ENCODE results near the gene TOLLIP.
"Not testable (repeated sequence)": the region's sequence is repeated elsewhere in the genome, so short reads cannot be mapped to it uniquely, and the experiment has no call there.

TOLLIP gene

DNA sequence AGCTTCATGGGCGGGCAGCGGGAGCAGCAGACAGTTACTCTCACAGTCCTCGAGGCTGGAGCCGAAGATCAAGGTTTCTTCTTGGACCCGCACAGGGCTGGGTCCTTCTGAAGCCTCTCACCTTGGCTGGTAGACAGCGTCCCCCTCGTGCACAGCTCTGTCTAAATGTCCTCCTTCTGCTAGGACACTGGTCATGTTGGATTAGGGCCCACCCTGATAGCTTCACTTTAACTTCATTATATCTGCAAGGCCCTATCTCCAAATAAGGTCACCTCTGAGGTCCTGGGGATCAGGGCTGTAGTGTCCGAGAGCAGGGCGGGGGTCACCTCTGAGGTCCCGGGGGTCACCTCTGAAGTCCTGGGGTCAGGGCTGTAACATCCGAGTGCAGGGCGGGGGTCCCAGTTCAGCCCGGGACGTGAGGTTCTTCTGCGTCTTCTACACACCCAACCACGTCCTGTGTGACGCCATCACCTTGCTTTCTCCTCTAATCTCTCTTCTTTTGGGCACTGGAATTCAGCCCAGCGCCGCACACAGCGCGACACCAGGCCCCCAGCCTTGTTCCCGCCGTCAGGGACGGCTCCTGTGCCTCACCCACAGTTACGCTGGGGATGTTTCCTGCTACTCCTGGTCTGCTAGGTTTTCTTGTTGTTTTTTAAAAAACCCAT, 34.1 kb upstream of the TOLLIP start:
- no peak for DNase-seq

DNA sequence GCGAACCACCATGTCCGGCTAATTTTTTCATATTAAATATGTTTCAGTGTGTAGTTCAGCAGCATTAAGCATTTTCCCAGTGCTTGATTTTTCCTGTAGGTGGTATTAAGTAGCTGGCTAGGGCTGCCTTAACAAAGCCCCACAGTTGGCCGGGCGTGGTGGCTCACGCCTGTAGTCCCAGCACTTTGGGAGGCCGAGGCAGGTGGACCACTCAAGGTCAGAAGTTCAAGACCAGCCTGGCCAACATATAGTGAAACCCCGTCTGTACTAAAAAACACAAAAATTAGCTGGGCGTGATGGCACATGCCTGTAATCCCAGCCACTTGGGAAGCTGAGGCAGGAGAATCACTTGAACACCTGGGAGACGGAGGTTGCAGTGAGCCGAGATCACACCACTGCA, 33.5 kb upstream of the TOLLIP start:
- no peak for DNase-seq

- DNase-seq = no peak
Measured at GRCh38 chr11:1341928-1342524, 32.6 kb upstream of the TOLLIP start.

DNA sequence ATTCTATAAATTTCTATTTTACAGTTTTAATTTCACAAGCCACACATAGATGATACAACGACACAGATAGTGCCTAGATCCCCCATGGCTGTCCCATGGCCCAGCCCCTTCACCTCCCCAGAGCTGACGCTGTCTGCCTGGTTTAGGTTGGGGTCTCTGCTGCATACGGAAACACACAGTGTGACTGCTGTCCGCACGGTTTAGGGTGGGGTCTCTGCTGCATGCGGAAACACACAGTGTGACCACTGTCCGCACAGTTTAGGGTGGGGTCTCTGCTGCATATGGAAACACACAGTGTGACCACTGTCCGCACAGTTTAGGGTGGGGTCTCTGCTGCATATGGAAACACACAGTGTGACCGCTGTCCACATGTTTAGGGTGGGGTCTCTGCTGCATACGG, 31.8 kb upstream of the TOLLIP start:
- DNase-seq = not testable (repeated sequence)

- DNase-seq = no peak
Measured at GRCh38 chr11:1340111-1340510, 30.7 kb upstream of the TOLLIP start.

DNA sequence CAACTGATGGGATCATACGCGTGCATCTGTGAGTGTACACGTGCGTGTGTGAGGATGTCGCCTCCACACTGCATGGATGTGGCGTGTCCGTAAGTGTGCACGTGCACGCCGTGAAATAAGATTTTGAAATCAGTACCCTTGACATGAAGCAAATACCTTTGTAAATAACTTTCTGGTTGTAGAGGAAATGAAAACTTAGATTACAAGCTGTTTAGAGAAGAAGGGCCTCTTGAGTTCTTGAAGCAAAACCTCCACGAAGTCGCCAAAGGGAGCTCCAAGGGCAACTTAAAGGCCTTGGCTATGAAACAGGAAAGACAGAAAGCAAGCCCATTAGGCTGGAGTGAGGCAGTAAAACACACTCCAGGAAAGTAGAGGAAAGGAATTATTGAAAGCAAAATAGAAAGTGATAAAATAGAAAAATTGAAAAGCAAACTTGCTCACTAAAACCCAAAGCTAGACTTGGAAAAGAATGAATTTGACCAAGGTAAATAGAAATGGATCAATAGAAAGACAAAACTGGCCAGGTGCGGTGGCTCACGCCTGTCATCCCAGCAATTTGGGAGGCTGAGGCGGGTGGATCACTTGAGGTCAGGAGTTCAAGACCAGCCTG, 29.7 kb upstream of the TOLLIP start:
- DNase-seq = no peak

- DNase-seq = no peak
Measured at GRCh38 chr11:1338201-1339065, 29.0 kb upstream of the TOLLIP start.

DNA sequence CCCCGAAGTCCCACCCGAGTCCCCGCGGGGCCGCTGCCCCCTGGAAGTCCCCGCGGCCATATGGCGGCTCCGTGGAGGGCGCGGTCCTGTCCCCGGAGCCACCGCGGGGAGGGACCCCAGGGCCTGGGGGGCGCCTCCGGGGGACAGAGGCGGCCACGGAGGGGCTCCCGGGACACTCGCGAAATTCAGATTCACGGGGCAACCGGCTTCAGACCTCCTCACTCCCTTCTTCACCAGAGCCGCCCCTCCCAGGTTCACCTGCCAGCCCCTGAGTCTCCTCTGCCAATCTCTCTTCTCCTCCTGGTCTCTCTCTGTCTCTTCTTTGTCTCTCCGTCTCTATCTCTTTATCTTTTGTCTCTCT, 28.2 kb upstream of the TOLLIP start:
- no peak for DNase-seq

GRCh38 chr11:1336836-1337646, 27.6 kb upstream of the TOLLIP start:
- DNase-seq = peak; percentile 46

- peak; percentile 47 for DNase-seq
Measured at GRCh38 chr11:1335811-1336761, 26.7 kb upstream of the TOLLIP start.

- DNase-seq = no peak
Measured at GRCh38 chr11:1335264-1335810, 25.9 kb upstream of the TOLLIP start.

DNA sequence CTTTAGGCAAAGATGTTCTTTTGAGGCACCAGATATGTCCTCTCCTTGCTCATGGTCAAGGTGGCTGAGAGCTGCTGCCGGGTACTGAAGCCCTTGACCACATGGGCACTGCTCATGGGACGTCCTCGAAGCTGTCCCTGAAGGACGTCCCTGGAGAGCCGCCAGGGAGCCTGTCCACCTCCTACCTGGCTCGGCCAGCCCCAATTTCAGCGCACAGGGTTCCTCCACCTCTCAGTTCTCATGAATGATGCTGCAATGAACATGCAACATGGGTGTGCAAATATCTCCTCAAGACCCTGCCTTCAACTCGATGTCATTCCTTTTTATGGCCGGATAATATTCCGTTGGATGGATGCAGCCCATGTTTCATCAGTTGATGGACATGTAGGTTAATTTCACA, 24.4 kb upstream of the TOLLIP start:
- no peak for DNase-seq

DNA sequence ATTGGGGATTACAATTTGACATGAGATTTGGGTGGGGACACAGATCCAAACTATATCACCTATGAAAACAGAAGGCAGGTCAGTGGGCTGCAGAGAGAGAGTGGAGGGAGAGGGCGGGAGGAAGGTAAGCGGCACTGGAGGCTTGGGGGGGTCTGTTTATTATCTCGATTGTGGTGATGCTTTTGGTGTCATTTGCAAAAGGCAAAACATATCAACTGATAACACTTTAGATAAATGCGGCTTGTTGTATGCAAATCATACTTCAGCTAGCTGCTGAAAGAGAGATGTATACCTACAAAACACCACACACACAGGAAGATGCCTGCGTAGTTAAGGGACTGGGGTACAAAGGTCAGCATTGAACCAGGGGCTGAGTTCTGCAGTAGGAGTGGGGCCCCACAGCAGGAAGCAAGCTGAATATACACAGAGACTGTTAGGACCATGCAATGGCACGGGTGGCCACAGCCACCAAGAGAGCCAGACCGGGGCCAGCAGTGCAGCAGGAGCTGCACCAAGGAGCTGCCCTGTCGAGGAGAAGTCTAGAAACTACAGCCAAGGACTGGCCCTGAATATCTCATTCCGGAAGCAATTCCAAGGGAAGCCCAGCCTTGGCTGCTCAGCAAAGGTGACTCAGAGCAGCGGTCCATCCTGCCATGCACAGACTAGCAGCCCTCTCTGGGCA, 23.8 kb upstream of the TOLLIP start:
- DNase-seq = no peak

DNA sequence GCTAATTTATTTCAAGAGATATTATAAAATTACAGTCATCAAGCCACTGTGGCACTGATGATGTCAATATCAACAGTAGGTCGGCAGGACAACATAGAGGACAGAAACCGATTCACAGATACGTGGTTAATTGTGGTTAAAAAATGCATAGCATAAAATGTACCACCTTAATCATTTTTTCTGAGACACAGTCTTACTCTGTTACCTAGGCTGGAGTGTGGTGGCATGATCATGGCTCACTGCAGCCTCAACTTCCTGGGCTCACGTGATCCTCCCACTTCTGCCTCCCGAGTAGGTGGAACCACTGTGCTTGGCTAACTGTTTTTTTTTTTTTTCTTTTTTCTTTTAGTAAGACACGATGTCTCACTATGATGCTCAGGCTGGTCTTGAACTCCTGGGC, 21.0 kb upstream of the TOLLIP start:
- no peak for DNase-seq

- DNase-seq = no peak
Measured at GRCh38 chr11:1327064-1327460, 17.6 kb upstream of the TOLLIP start.

GRCh38 chr11:1326435-1327063, 17.1 kb upstream of the TOLLIP start:
- DNase-seq = no peak

DNA sequence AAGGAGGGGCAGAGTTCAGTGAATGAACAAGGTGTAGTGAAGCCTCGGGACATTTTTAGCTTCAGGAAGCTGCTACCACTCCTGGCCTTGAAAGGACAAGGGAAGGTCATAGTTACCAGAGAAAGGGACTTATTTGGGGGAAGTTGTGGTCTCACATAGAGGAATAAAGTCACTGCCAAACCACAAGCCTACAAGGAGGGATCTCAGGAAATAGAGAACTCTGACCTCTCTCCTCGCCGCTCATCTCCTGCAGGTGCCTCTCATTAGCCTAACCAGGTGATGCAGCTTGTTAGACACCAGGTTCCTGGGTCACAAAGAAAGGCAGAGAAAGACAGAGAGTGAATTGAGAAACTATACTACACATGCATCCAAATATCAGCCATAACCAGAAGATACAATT, 14.3 kb upstream of the TOLLIP start:
- DNase-seq = no peak

- DNase-seq = no peak
Measured at GRCh38 chr11:1317993-1318392, 8.6 kb upstream of the TOLLIP start.

DNA sequence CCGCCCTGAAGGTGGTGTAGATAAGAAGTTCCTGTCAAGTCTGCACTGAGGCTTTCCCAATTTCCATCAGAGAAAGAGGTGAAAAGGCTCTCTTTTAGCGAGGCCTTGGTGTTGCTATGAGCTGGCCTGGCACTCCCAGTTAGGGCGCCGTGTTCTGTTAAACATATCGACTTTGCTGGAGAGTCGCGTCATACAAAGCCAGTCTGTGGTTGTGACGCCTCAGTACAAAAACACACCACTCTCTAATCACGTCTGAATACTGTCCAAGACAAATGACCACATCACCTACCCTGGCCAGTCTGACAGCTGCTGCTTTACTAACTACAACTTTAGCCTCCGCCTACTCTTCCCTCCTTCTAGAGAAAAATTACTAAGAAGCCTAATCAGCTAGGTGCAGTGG, 8.0 kb upstream of the TOLLIP start:
- DNase-seq = no peak

GRCh38 chr11:1310772-1311468, 1.5 kb upstream of the TOLLIP start:
- peak; percentile 55 for DNase-seq

All from activated CD4-positive, alpha-beta T cell treated with anti-CD3 and anti-CD28 coated beads, Interleukin-2, amount 50 U/mL, for 1 hour (primary cell).